ENCODE data around the gene AOC2. TPM values are rescaled to one million over a fixed set of nuclear protein-coding genes. Genes with fewer than 3 reads are reported as not detected.

The AOC2 gene
- total and polyA plus RNA-seq, 2 of the 13 experiments (the other 11 are each of a cell fraction or from before 2014, with no cell fraction given) = 1.2 to 3.3 TPM

DNA sequence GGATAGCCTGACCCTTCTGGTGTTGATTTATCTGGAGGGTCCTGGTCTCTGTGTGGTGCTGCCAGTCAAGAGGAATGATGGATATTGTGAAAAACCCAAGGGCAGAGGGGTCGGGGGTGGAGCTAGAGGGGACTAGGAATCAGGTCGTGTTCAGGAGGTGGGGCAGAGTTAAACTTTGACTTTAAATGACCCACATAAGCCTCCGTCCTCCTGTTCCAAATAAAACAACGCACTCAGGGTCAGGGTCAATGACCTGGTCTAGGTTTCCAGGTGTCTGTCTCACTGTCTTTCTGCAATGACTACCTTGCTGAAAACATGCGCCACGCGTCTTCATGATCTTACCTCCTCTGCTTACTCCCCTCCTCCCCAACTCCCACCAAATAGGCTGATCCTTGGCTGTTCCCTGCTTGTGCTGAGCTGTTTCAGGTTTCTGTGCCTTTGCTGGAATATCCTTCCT is 21.3 kb downstream of the AOC2 start (continued):
- TF ChIP-seq, protein P1, sequence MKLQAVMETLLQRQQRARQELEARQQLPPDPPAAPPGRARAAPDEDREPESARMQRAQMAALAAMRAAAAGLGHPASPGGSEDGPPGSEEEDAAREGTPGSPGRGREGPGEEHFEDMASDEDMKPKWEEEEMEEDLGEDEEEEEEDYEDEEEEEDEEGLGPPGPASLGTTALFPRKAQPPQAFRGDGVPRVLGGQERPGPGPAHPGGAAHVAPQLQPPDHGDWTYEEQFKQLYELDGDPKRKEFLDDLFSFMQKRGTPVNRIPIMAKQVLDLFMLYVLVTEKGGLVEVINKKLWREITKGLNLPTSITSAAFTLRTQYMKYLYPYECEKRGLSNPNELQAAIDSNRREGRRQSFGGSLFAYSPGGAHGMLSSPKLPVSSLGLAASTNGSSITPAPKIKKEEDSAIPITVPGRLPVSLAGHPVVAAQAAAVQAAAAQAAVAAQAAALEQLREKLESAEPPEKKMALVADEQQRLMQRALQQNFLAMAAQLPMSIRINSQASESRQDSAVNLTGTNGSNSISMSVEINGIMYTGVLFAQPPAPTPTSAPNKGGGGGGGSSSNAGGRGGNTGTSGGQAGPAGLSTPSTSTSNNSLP (IDR thresholded peaks at IDR 0.05; ENCODE audit: low read depth, low read length) = no peak
- TF ChIP-seq PHF8 (CRISPR knock-in tag; IDR thresholded peaks at IDR 0.05) = no peak
- TF ChIP-seq ZSCAN20 (CRISPR knock-in tag; IDR thresholded peaks at IDR 0.05; ENCODE audit: borderline replicate concordance) = no peak
- TF ChIP-seq GATA4 (IDR thresholded peaks at IDR 0.05; ENCODE audit: borderline replicate concordance, low read depth) = no peak
- TF ChIP-seq, protein P2, sequence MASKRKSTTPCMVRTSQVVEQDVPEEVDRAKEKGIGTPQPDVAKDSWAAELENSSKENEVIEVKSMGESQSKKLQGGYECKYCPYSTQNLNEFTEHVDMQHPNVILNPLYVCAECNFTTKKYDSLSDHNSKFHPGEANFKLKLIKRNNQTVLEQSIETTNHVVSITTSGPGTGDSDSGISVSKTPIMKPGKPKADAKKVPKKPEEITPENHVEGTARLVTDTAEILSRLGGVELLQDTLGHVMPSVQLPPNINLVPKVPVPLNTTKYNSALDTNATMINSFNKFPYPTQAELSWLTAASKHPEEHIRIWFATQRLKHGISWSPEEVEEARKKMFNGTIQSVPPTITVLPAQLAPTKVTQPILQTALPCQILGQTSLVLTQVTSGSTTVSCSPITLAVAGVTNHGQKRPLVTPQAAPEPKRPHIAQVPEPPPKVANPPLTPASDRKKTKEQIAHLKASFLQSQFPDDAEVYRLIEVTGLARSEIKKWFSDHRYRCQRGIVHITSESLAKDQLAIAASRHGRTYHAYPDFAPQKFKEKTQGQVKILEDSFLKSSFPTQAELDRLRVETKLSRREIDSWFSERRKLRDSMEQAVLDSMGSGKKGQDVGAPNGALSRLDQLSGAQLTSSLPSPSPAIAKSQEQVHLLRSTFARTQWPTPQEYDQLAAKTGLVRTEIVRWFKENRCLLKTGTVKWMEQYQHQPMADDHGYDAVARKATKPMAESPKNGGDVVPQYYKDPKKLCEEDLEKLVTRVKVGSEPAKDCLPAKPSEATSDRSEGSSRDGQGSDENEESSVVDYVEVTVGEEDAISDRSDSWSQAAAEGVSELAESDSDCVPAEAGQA (IDR thresholded peaks at IDR 0.05; ENCODE audit: low read depth) = no peak
- TF ChIP-seq, protein P2 (CRISPR knock-in tag; IDR thresholded peaks at IDR 0.05; ENCODE audit: borderline replicate concordance) = no peak
- TF ChIP-seq BHLHE40 (IDR thresholded peaks at IDR 0.05; ENCODE audit: low read length) = no peak
- TF ChIP-seq, protein P3, sequence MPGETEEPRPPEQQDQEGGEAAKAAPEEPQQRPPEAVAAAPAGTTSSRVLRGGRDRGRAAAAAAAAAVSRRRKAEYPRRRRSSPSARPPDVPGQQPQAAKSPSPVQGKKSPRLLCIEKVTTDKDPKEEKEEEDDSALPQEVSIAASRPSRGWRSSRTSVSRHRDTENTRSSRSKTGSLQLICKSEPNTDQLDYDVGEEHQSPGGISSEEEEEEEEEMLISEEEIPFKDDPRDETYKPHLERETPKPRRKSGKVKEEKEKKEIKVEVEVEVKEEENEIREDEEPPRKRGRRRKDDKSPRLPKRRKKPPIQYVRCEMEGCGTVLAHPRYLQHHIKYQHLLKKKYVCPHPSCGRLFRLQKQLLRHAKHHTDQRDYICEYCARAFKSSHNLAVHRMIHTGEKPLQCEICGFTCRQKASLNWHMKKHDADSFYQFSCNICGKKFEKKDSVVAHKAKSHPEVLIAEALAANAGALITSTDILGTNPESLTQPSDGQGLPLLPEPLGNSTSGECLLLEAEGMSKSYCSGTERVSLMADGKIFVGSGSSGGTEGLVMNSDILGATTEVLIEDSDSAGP (CRISPR knock-in tag; IDR thresholded peaks at IDR 0.05; ENCODE audit: borderline replicate concordance) = no peak
- TF ChIP-seq ZNF879 (CRISPR knock-in tag; IDR thresholded peaks at IDR 0.05) = no peak
- TF ChIP-seq ZSCAN9 (CRISPR knock-in tag; IDR thresholded peaks at IDR 0.05; ENCODE audit: borderline replicate concordance) = no peak
- TF ChIP-seq KLF13 (CRISPR knock-in tag; IDR thresholded peaks at IDR 0.05) = no peak
- TF ChIP-seq ZNF782 (CRISPR knock-in tag; IDR thresholded peaks at IDR 0.05; ENCODE audit: borderline replicate concordance) = no peak
- TF ChIP-seq NCOR1 (IDR thresholded peaks at IDR 0.05; ENCODE audit: borderline replicate concordance, low read length) = peak; percentile 74; the same call in 1 of the 2 replicates
- no peak for TF ChIP-seq ZNF205 (CRISPR knock-in tag; IDR thresholded peaks at IDR 0.05)
- TF ChIP-seq MBNL3 (CRISPR knock-in tag; conservative IDR thresholded peaks at IDR 0.05) = no peak
- TF ChIP-seq ZNF598 (CRISPR knock-in tag; IDR thresholded peaks at IDR 0.05; ENCODE audit: borderline replicate concordance) = no peak
- TF ChIP-seq, protein P4, sequence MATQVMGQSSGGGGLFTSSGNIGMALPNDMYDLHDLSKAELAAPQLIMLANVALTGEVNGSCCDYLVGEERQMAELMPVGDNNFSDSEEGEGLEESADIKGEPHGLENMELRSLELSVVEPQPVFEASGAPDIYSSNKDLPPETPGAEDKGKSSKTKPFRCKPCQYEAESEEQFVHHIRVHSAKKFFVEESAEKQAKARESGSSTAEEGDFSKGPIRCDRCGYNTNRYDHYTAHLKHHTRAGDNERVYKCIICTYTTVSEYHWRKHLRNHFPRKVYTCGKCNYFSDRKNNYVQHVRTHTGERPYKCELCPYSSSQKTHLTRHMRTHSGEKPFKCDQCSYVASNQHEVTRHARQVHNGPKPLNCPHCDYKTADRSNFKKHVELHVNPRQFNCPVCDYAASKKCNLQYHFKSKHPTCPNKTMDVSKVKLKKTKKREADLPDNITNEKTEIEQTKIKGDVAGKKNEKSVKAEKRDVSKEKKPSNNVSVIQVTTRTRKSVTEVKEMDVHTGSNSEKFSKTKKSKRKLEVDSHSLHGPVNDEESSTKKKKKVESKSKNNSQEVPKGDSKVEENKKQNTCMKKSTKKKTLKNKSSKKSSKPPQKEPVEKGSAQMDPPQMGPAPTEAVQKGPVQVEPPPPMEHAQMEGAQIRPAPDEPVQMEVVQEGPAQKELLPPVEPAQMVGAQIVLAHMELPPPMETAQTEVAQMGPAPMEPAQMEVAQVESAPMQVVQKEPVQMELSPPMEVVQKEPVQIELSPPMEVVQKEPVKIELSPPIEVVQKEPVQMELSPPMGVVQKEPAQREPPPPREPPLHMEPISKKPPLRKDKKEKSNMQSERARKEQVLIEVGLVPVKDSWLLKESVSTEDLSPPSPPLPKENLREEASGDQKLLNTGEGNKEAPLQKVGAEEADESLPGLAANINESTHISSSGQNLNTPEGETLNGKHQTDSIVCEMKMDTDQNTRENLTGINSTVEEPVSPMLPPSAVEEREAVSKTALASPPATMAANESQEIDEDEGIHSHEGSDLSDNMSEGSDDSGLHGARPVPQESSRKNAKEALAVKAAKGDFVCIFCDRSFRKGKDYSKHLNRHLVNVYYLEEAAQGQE (IDR thresholded peaks at IDR 0.05; ENCODE audit: borderline replicate concordance in 1 of 2, low read depth in 1 of 2, low read length in 2 of 2) = 0 out of 4 replicates have a peak, but pooled peaks of 1 of the 2 experiments have one; percentile 26
- peak; percentile 68 for TF ChIP-seq ZNF747 (CRISPR knock-in tag; IDR thresholded peaks at IDR 0.05; ENCODE audit: borderline replicate concordance)

All from HepG2 (cell line).